Non-pigmented ciliary epithelial cell (primary cell): ENCODE measurements around the gene PHOX2A.
A peak's percentile ranks its signal among the peaks of the same experiment; 100 is the strongest.
"Not testable (repeated sequence)": the region's sequence is repeated elsewhere in the genome, so short reads cannot be mapped to it uniquely, and the experiment has no call there.

Source experiments
- DNase-seq: peaks from one replicate; pipeline ENCODE4 v3.0.0-alpha.2; 2010; ENCODE audit warnings: low read depth

The PHOX2A gene

GRCh38 chr11:72244060-72244360 lies at the start of gene PHOX2A:
Gene PHOX2A (minus strand): TSS chr11:72244176. CDS start chr11:72244004, 172 bp downstream.
- DNase-seq, result no peak

GRCh38 chr11:72293391-72293790 lies 49.4 kb upstream of the PHOX2A start:
- DNase-seq, result no peak

DNA sequence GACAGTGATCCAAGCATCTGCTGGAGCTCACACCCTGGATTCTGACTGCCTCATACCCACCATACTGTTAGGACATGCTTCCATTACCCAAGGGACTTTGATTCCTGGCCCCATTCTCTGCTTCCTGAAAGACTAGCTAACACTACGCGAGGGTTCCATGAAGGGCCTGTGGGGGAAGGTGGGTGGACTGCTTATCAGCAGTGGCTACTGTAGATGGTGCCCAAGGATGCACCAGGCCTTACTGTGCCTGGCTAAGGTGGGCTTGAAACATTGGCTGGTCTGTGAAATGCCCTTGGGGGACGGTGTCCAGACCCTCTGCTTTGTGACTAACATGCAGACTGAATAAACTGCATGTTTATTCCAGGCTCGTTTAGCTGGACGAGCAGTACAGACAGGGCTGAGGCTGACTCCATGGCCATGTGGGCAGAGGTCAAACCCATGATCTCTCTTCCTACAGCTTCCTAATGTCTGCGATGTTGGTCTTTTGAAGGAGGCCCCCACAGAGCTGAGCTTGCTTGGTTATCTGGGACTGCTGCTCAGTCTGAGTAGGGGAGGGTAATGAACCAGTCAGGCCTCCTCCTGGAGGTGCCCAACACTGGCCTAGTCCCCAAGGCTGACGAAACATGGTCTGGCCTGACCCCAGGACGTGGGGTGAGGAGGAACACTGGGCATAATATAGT lies 48.3 kb upstream of the PHOX2A start:
- DNase-seq, result no peak

DNA sequence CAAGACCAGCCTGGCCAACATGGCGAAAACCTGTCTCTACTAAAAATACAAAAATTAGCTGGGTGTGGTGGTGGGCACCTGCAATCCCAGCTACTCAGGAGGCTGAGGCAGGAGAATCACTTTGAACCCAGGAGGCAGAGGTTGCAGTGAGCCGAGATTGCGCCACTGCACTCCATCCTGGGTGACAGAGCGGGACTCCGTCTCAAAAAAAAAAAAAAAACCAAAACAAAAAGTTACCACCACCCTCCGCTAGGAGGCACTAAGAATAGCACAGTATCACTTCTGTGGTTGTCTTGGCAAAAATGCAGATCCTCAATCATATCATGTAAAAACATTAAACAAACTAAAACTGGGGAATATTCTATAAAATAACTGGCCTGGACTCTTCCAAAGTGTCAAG lies 46.8 kb upstream of the PHOX2A start:
- not testable (repeated sequence) for DNase-seq

DNA sequence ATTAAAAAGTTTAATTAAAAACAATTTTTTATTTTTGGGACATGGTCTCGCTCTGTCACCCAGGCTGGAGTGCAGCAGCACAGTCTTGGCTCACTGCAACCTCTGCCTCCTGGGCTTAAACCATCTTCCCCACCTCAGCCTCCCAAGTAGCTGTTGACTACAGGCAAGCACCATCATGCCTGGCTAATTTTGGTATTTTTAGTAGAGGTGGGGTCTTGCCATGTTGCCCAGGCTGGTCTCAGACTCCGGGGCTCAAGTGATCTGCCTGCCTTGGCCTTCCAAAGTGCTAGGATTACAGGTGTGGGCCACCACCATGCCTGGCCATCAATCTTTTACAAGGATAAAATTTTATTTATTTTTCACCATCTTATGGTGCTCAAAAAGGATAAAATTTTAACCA lies 43.3 kb upstream of the PHOX2A start:
- no peak for DNase-seq

DNA sequence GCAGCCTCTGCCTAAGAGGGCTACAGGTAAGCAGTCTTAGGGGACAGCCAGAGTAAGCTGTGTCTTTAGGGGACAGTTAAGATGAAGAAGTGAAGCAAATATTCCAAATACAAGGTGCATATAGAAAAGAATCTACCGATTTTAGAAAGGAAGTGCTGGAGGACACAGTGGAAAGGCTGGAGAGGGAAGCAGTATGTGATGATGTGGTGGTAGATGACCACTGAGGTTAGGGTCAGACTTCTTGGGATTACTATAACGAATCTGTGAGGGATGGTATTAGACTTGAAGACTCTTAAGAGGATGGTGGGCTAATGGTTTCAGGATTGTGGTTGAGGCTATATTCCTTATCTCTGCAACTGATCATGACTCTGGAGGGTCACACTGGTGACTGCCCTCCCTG lies 40.0 kb upstream of the PHOX2A start:
- no peak for DNase-seq

GRCh38 chr11:72280726-72281315 lies 36.8 kb upstream of the PHOX2A start:
- DNase-seq, result no peak

DNA sequence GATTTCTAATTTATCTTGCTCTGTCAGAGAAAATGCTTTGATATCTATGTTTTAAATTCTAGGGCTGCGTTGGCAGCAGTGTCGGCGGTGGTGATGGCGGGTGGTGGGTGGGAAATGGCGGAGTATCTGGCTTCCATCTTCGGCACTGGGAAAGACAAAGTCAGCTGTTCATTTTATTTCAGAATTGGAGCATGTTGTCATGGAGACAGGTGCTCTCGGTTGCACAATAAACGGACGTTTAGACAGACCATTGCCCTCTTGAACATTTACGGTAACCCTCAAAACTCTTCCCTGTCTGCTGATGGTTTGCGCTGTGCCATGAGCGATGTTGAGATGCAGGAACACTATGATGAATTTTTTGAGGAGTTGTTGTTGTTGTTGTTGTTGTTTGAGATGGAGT lies 36.1 kb upstream of the PHOX2A start:
- no peak for DNase-seq

DNA sequence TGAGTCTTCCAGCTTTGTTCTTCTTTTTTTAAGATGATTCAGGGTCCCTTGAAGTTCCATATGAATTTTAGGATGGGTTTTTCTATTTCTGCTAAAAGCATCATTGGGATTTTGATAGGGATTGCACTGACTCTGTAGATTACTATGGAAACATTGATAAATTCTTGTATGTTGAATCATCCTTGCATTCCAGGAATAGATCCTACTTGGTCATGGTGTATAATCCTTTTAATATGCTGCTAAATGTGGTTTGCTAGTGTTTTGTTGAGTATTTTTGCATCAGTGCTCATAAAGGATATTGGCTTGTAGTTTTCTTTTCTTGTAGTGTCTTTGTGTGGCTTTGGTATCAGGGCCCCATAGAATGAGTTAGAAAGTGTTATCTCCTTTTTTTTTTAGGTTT lies 34.9 kb upstream of the PHOX2A start:
- peak; percentile 30 for DNase-seq

DNA sequence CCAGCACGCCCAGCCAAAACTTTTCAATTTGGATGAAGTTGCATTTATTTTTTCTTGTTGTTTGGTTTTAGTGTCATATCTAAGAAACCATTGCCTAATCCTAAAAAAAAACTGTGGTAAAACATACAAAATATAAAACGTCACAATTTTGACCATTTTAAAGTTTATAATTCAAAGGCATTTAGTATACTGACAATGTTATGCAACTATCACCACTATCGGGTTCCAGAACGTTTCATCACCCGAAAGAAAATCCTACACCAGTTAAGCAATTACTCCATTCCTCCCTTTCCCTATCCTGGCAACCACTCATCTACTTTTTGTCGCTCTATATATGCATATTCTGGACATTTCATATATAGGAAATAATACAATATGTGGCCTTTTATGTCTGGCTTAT lies 30.5 kb upstream of the PHOX2A start:
- DNase-seq, result no peak

DNA sequence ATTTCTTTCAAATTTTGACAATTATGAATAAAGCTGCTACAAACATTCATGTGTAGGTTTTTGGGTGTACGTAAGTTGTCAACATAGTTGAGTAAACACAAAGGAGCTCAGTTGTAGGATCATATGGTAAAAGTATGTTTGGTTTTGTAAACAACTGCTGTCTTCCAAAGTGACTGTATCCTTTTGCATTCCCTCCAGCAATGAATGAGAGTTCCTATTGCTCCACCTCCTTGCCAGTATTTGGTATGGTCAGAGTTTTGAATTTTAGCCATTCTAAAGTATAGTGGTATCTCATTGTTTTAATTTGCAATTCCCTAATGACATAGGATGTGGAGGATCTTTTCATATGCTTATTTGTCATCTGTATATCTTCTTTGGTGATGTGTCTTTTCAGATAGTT lies 28.0 kb upstream of the PHOX2A start:
- DNase-seq, result no peak

- DNase-seq, result no peak
These were observed 24.1 kb upstream of the PHOX2A start for GRCh38 chr11:72267956-72268617.

- DNase-seq, result not testable (repeated sequence)
These were observed 23.0 kb upstream of the PHOX2A start for GRCh38 chr11:72266960-72267359.

- no peak for DNase-seq
These were observed 22.0 kb upstream of the PHOX2A start for GRCh38 chr11:72265951-72266350.

- DNase-seq, result peak; percentile 45
These were observed 19.4 kb upstream of the PHOX2A start for GRCh38 chr11:72263361-72263760.

DNA sequence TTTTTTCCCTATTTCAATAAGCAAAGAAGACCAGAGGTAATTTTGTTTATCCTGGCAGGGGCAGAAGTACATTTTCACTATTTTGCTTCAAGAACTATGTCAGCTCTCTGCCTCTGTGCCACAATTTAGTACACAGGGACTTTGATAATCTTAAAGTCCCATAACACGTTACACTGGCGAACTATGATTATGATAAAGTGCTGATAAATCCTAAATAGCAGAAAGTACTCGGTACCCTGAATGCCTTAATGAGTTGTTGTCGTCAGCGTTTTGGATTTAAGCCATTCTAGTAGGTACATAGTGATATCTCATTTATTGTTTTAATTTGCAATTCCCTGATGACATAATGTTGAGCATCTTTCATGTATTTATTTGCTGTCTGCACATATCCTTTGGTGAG lies 16.6 kb upstream of the PHOX2A start:
- DNase-seq, result no peak

DNA sequence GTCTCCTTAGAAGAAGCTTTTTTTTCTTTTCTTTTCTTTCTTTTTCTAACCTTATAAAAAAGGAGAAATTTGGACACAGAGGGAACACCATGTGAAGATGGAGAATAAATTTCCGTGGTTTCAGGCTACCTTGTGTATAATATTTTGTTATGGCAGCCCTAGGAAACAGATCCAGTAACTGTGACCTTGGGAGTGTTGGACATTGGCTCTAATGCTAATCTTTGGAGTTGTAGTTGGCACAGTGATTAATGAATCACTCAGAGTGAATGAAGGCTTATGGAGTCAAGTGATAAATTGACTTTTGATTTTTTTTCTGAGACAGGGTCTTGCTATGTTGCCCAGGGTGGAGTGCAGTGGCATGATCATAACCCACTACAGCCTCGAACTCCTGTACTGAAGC lies 15.5 kb upstream of the PHOX2A start:
- no peak for DNase-seq

- no peak for DNase-seq
These were observed 13.6 kb upstream of the PHOX2A start for GRCh38 chr11:72257570-72257969.

- DNase-seq, result no peak
These were observed 10.5 kb upstream of the PHOX2A start for GRCh38 chr11:72254299-72254993.

DNA sequence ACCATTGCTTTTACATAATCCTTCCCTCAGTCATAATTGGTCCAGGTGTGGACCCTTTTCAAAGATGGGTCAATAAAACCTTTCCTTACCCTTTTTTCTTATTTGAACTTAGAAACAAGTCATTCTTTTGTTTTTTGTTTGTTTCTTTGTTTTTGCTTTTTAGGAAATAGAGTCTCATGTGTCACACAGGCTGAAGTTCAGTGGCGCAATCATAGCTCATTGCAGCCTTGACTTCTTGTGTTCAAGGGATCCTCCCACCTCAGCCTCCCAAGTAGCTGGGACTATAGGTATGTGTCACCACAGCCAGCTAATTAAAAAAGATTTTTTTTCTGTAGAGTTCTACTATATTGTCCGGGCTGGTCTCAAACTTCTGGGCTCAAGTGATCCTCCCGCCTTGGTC lies 9.4 kb upstream of the PHOX2A start:
- no peak for DNase-seq

- no peak for DNase-seq
These were observed 7.6 kb upstream of the PHOX2A start for GRCh38 chr11:72251614-72252013.

- no peak for DNase-seq
These were observed 6.9 kb upstream of the PHOX2A start for GRCh38 chr11:72250661-72251464.
